ENCODE measurements around the gene MRPS18A. TPM values are rescaled to one million over a fixed set of nuclear protein-coding genes. Genes with fewer than 3 reads are reported as not detected.
"Not testable (repeated sequence)": the region's sequence is repeated elsewhere in the genome, so short reads cannot be mapped to it uniquely, and the experiment has no call there.

MRPS18A gene
- total RNA-seq, 1 donor from 2014 or later = 45.1 TPM

- Mint-ChIP-seq H3K4me3 (ENCODE audit: low read depth) (no peak overlapping the region), H3K4me1 (ENCODE audit: low read depth) (peaks cover 12% of the 10 kb centered on the region), H3K27ac (no peak overlapping the region), H3K36me3 (ENCODE audit: low read depth) (no peaks in the 10 kb centered on the region), H3K27me3 (ENCODE audit: low read depth) (peaks cover 26% of the 10 kb centered on the region), H3K9me3 (no peaks in the 10 kb centered on the region)
- intact Hi-C loops (cut with micrococcal nuclease) = no loop called here
- DNase-seq (ENCODE audit: low spot score) = no peak
Measured at GRCh38 chr6:43702171-43702533, 14.6 kb upstream of the MRPS18A start.

- H3K27ac Mint-ChIP-seq; intact Hi-C loops (cut with micrococcal nuclease); DNase-seq (ENCODE audit: low spot score); H3K9me3 Mint-ChIP-seq; H3K4me1 Mint-ChIP-seq (ENCODE audit: low read depth); H3K4me3 Mint-ChIP-seq (ENCODE audit: low read depth); H3K36me3 Mint-ChIP-seq (ENCODE audit: low read depth): not testable (repeated sequence)
- H3K27me3 Mint-ChIP-seq (ENCODE audit: low read depth) = peaks cover 22% of the 10 kb centered on the region
Measured at GRCh38 chr6:43700939-43701560, 13.5 kb upstream of the MRPS18A start.

DNA sequence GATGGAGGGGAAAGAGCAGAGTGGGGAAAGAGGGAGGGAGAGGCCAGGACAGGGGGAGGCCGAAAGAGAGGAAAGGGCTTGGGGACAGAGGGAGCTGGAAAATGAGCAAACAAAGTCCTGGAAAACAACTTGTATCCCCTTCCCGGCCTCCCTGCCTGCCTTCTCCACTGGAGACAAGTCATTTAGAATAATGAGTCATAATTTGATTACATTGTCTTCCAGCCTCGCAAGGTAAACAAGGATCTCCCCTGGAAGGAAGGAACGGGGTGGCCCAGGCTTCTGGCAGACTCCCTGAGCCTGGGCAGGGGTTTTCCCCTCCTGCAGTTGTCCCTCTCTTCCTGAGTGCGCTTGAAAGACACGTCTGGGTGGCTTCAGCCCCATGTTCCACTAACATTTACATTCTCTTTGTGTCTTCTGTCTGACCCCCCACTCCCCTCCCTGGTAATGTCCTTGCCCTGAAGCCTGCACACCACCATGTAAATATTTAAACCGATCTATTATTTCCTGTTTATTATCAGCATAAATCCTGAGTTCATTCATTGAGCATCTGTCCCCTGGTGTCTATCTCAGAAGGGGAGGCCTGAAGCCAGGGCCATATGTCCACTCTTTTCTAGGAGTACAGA is 12.1 kb upstream of the MRPS18A start:
- Mint-ChIP-seq H3K27ac (no peak overlapping the region), H3K27me3 (ENCODE audit: low read depth) (peaks cover 18% of the 10 kb centered on the region), H3K9me3 (no peaks in the 10 kb centered on the region), H3K4me3 (ENCODE audit: low read depth) (no peak overlapping the region), H3K36me3 (ENCODE audit: low read depth) (no peaks in the 10 kb centered on the region), H3K4me1 (ENCODE audit: low read depth) (peaks cover 1% of the 10 kb centered on the region)
- intact Hi-C loops (cut with micrococcal nuclease) = no loop called here
- DNase-seq (ENCODE audit: low spot score) = no peak

- Mint-ChIP-seq H3K4me3 (ENCODE audit: low read depth) (no peak overlapping the region), H3K9me3 (no peaks in the 10 kb centered on the region), H3K27me3 (ENCODE audit: low read depth) (peaks cover 17% of the 10 kb centered on the region), H3K27ac (no peak overlapping the region), H3K36me3 (ENCODE audit: low read depth) (no peaks in the 10 kb centered on the region), H3K4me1 (ENCODE audit: low read depth) (no peaks in the 10 kb centered on the region)
- no peak for DNase-seq (ENCODE audit: low spot score)
- intact Hi-C loops (cut with micrococcal nuclease) = no loop called here
Measured at GRCh38 chr6:43698584-43699349, 11.2 kb upstream of the MRPS18A start.

- H3K4me3 Mint-ChIP-seq (ENCODE audit: low read depth) = no peak overlapping the region
- DNase-seq (ENCODE audit: low spot score) = no peak
- H3K27me3 Mint-ChIP-seq (ENCODE audit: low read depth) = peaks cover 16% of the 10 kb centered on the region
- no peak overlapping the region for H3K27ac Mint-ChIP-seq
- intact Hi-C loops (cut with micrococcal nuclease) = no loop called here
- no peaks in the 10 kb centered on the region for H3K4me1 Mint-ChIP-seq (ENCODE audit: low read depth)
- H3K36me3 Mint-ChIP-seq (ENCODE audit: low read depth) = no peaks in the 10 kb centered on the region
- no peaks in the 10 kb centered on the region for H3K9me3 Mint-ChIP-seq
Measured at GRCh38 chr6:43697421-43697820, 9.8 kb upstream of the MRPS18A start.

DNA sequence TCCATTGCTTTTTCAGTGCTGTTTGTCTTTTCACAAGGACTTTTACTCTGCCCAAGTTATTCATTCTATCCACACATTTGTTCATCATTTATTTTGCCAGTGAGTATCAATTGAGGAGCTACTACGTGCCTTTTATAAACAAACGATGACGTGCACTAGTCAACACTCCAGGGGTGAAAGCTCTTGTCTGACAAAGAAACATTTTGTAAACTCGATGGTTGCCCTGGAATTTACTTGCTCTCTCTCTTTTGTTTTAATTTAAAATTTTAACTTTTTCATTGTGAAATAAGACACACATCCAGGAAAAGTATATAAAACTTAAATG is 8.3 kb upstream of the MRPS18A start:
- no peak for DNase-seq (ENCODE audit: low spot score)
- Mint-ChIP-seq H3K36me3 (ENCODE audit: low read depth) (no peaks in the 10 kb centered on the region), H3K4me3 (ENCODE audit: low read depth) (no peak overlapping the region), H3K27ac (no peak overlapping the region), H3K27me3 (ENCODE audit: low read depth) (peaks cover 11% of the 10 kb centered on the region), H3K9me3 (no peaks in the 10 kb centered on the region), H3K4me1 (ENCODE audit: low read depth) (no peaks in the 10 kb centered on the region)
- intact Hi-C loops (cut with micrococcal nuclease) = no loop called here

- Mint-ChIP-seq H3K4me1 (ENCODE audit: low read depth) (no peaks in the 10 kb centered on the region), H3K4me3 (ENCODE audit: low read depth) (no peak overlapping the region), H3K36me3 (ENCODE audit: low read depth) (no peaks in the 10 kb centered on the region), H3K27me3 (ENCODE audit: low read depth) (peaks cover 11% of the 10 kb centered on the region), H3K27ac (no peak overlapping the region), H3K9me3 (no peaks in the 10 kb centered on the region)
- intact Hi-C loops (cut with micrococcal nuclease) = no loop called here
- DNase-seq (ENCODE audit: low spot score) = no peak
Measured at GRCh38 chr6:43695215-43695966, 7.8 kb upstream of the MRPS18A start.

DNA sequence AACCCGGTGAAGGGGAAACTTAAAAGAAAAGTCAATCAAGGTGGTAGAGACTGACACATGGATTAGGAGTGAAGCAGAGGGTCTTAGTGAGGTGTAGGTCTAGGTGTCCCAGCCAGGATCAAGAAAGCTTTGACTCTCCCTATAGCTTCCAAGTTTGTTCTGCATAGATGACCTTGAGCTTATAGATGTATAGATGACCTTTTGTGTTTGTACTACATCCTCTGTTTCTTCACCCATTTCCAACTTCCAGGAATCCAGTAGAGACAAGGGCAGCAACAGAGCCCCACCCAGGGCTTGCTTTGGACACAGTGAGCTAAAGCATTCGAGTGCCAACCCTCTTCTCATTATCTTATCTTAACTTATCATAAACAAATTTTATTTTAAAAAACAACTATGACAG is 1.8 kb upstream of the MRPS18A start:
- Mint-ChIP-seq H3K4me3 (ENCODE audit: low read depth) (no peak overlapping the region), H3K4me1 (ENCODE audit: low read depth) (peaks cover 24% of the 10 kb centered on the region), H3K27ac (no peak overlapping the region), H3K36me3 (ENCODE audit: low read depth) (peaks cover 16% of the 10 kb centered on the region), H3K27me3 (ENCODE audit: low read depth) (no peaks in the 10 kb centered on the region), H3K9me3 (no peaks in the 10 kb centered on the region)
- DNase-seq (ENCODE audit: low spot score) = no peak
- intact Hi-C loops (cut with micrococcal nuclease) = loop anchor here (2.0 kb wide), 1 partner anchor 19 kb away; no protein-coding TSS in a partner anchor

GRCh38 chr6:43687079-43687436 is 533 bp downstream of the MRPS18A start:
- Mint-ChIP-seq H3K4me1 (ENCODE audit: low read depth) (peaks cover 42% of the 10 kb centered on the region), H3K36me3 (ENCODE audit: low read depth) (peaks cover 30% of the 10 kb centered on the region), H3K27ac (peak overlapping the region; percentile 79), H3K4me3 (ENCODE audit: low read depth) (peak overlapping the region; percentile 95), H3K9me3 (no peaks in the 10 kb centered on the region), H3K27me3 (ENCODE audit: low read depth) (no peaks in the 10 kb centered on the region)
- intact Hi-C loops (cut with micrococcal nuclease) = no loop called here
- DNase-seq (ENCODE audit: low spot score) = no peak

DNA sequence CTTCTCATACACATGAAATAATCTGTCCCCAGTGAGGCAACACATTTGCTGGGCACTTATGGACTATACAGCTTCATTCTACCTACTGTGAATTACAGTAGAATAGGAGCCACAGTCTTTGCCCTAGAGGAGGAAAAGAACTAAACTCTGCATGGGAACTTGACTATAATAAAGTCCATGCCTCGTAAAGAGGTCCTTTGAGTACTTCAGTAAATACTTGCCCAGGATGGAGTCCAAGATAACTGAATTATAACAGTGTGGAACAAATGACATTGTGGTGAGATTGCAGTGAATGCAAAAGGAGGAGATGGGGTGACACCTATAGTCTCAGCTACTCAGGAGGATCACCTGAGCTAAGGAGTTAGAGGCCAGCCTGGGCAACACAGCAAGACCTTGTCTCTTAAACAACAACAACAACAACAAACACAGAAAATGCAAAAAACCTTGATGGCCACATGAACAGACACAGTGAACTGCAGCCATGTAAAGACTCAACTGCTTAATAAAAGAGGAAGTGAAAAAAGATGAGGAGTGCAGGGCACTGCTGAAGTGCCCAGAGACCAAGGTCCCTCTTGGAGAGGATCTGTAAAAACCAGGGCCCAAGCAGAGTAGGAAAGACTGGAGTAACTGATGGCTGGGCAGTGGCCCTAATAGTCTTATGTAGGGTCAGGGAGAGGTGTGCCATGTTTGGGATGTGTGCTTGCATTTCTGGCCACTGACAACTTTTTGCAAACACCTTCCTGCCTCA is 3.7 kb downstream of the MRPS18A start:
- H3K4me3 Mint-ChIP-seq (ENCODE audit: low read depth) = no peak overlapping the region
- H3K27ac Mint-ChIP-seq = no peak overlapping the region
- H3K27me3 Mint-ChIP-seq (ENCODE audit: low read depth) = no peaks in the 10 kb centered on the region
- DNase-seq (ENCODE audit: low spot score) = no peak
- intact Hi-C loops (cut with micrococcal nuclease) = no loop called here
- H3K9me3 Mint-ChIP-seq = no peaks in the 10 kb centered on the region
- peaks cover 42% of the 10 kb centered on the region for H3K4me1 Mint-ChIP-seq (ENCODE audit: low read depth)
- peaks cover 45% of the 10 kb centered on the region for H3K36me3 Mint-ChIP-seq (ENCODE audit: low read depth)

- intact Hi-C loops (cut with micrococcal nuclease) = no loop called here
- no peak for DNase-seq (ENCODE audit: low spot score)
- H3K4me3 Mint-ChIP-seq (ENCODE audit: low read depth) = no peak overlapping the region
- no peak overlapping the region for H3K27ac Mint-ChIP-seq
- peaks cover 37% of the 10 kb centered on the region for H3K4me1 Mint-ChIP-seq (ENCODE audit: low read depth)
- no peaks in the 10 kb centered on the region for H3K9me3 Mint-ChIP-seq
- peaks cover 54% of the 10 kb centered on the region for H3K36me3 Mint-ChIP-seq (ENCODE audit: low read depth)
- H3K27me3 Mint-ChIP-seq (ENCODE audit: low read depth) = no peaks in the 10 kb centered on the region
Measured at GRCh38 chr6:43682724-43683429, 4.7 kb downstream of the MRPS18A start.

- no peak overlapping the region for H3K27ac Mint-ChIP-seq
- H3K9me3 Mint-ChIP-seq = no peaks in the 10 kb centered on the region
- no peak overlapping the region for H3K4me3 Mint-ChIP-seq (ENCODE audit: low read depth)
- H3K36me3 Mint-ChIP-seq (ENCODE audit: low read depth) = peaks cover 54% of the 10 kb centered on the region
- H3K4me1 Mint-ChIP-seq (ENCODE audit: low read depth) = peaks cover 27% of the 10 kb centered on the region
- no peak for DNase-seq (ENCODE audit: low spot score)
- H3K27me3 Mint-ChIP-seq (ENCODE audit: low read depth) = no peaks in the 10 kb centered on the region
- intact Hi-C loops (cut with micrococcal nuclease) = no loop called here
Measured at GRCh38 chr6:43681303-43681702, 6.3 kb downstream of the MRPS18A start.

Data from activated T-helper 2 cell treated with anti-CD3 and anti-CD28 coated beads, Interferon-gamma antibody, Interleukin-2, Interleukin-4, amounts not matched to agents 10 μg/mL and 5 μg/mL and 100 μg/mL, durations not matched to agents 14 hours and 24 hours and 36 hours (primary cell).